ENCODE results near the gene UBXN4.

DNA sequence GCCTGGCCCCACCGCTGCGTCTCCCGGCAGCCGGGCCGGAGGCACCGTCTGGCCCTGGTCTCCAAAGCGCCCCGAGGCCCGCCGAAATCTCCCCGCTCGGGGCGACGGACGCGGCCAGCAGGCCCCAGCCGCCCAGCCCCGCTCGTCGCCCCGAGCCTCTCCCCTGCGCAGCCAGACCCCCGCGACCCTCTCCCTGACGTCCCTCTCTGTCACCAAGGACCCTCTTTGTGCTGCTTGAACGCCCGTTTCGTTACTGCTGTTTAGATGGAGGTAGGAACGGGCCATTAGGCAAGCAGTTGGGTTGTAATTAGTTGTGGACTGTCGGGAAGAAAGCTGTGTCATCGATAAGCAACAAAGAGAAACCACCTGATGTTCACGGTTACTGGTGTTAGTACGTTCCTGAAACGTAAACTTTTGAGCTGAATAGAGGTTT, 686 bp downstream of the UBXN4 start:
- TF ChIP-seq, protein P1, sequence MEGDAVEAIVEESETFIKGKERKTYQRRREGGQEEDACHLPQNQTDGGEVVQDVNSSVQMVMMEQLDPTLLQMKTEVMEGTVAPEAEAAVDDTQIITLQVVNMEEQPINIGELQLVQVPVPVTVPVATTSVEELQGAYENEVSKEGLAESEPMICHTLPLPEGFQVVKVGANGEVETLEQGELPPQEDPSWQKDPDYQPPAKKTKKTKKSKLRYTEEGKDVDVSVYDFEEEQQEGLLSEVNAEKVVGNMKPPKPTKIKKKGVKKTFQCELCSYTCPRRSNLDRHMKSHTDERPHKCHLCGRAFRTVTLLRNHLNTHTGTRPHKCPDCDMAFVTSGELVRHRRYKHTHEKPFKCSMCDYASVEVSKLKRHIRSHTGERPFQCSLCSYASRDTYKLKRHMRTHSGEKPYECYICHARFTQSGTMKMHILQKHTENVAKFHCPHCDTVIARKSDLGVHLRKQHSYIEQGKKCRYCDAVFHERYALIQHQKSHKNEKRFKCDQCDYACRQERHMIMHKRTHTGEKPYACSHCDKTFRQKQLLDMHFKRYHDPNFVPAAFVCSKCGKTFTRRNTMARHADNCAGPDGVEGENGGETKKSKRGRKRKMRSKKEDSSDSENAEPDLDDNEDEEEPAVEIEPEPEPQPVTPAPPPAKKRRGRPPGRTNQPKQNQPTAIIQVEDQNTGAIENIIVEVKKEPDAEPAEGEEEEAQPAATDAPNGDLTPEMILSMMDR (IDR thresholded peaks at IDR 0.05), result no peak
- no peak for TF ChIP-seq EZH2 (IDR thresholded peaks at IDR 0.05; ENCODE audit: borderline replicate concordance, insufficient read depth, low read depth, low read length, poor library complexity, severe bottlenecking)
